Activated naive CD8-positive, alpha-beta T cell treated with anti-CD3 and anti-CD28 coated beads for 36 hours (primary cell): ENCODE measurements around the gene CTSG. TPM values are rescaled to one million over a fixed set of nuclear protein-coding genes. Genes with fewer than 3 reads are reported as not detected.
"Not testable (repeated sequence)": the region's sequence is repeated elsewhere in the genome, so short reads cannot be mapped to it uniquely, and the experiment has no call there.

Experiments used
- DNase-seq: peaks from one replicate; pipeline ENCODE4 v3.0.0; 2021
- H3K27ac Mint-ChIP-seq: one replicate; pipeline ENCODE4 v1.8.0; 2022; ENCODE audit warnings: mild to moderate bottlenecking, moderate library complexity, mixed read lengths
- H3K27me3 Mint-ChIP-seq: one replicate; pipeline ENCODE4 v1.8.0; 2022; ENCODE audit warnings: mild to moderate bottlenecking, mixed read lengths
- H3K36me3 Mint-ChIP-seq: one replicate; pipeline ENCODE4 v1.8.0; 2021; ENCODE audit warnings: mild to moderate bottlenecking, mixed read lengths
- H3K4me1 Mint-ChIP-seq: one replicate; pipeline ENCODE4 v1.8.0; 2021; ENCODE audit warnings: mixed read lengths
- H3K4me3 Mint-ChIP-seq: one replicate; pipeline ENCODE4 v1.8.0; 2022; ENCODE audit warnings: mild to moderate bottlenecking, moderate library complexity, mixed read lengths
- H3K9me3 Mint-ChIP-seq: one replicate; pipeline ENCODE4 v1.8.0; 2022; ENCODE audit warnings: mixed read lengths
- total RNA-seq, 2 experiments: library from RNA; stranded (reverse); gene quantifications; one replicate each; pipeline ENCODE4 v1.2.3, GENCODE V29; 2021

The CTSG gene
- total RNA-seq, result not detected

DNA sequence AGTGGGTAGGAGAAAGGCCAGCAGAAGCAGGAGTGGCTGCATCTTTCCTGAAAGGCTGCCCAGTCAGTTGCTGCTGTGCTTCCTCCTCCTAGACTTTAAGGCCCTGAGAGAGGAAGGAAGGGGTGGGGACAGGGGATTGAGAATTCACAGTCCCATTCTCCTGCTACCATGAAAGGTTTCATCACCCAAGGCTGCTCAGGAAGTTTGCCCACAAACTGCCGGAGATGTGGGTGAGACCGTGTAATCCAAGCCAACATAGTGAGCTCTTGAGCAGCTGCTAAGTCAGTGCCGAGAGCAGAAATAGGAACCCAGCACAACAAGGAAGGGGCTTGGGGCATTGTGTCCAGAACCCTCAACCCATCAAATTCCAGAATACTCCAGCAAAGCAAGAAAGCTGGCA lies at the start of gene CTSG:
Gene CTSG (minus strand): TSS at position 69 of the 400 bp plus-strand sequence. CDS start 27 bp downstream, at position 42.
- Mint-ChIP-seq H3K36me3 (no peaks in the 10 kb centered on the region), H3K4me1 (no peaks in the 10 kb centered on the region)

DNA sequence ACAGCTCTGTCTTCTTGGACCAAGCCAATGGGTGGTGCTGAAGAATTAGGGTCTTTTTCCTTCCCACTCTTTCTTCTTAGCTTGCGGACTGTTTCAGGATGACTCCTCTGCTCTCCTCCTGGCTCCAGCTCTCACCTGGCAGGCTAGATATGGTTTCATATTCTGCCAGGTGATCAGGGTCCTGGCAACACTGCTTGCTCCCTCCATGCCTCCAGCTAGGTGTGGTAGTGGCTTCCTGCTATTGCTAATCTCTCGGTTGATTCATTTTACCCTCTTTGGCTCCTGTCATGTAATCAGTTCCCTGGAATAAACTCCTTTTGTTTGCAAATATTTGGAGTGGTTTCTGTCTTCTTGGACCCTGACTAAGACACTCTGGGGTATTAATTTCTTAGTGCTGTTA lies 37.7 kb upstream of the CTSG start:
- Mint-ChIP-seq H3K36me3 (peaks cover 4% of the 10 kb centered on the region), H3K4me1 (peaks cover 51% of the 10 kb centered on the region), H3K4me3 (no peak overlapping the region), H3K27ac (no peak overlapping the region), H3K27me3 (no peaks in the 10 kb centered on the region), H3K9me3 (peaks cover 17% of the 10 kb centered on the region)
- no peak for DNase-seq

More for the DNA sequence above, at the start of gene CTSG:
- no peaks in the 10 kb centered on the region for H3K27me3 Mint-ChIP-seq
- DNase-seq, result no peak
- no peak within 1 kb of the TSS for H3K27ac Mint-ChIP-seq
- no peak within 1 kb of the TSS for H3K4me3 Mint-ChIP-seq
- H3K9me3 Mint-ChIP-seq, result no peaks in the 10 kb centered on the region

GRCh38 chr14:24613241-24613640 lies 37.2 kb upstream of the CTSG start:
- Mint-ChIP-seq H3K4me3 (no peak overlapping the region), H3K36me3 (peaks cover 8% of the 10 kb centered on the region), H3K9me3 (peaks cover 15% of the 10 kb centered on the region), H3K4me1 (peaks cover 56% of the 10 kb centered on the region), H3K27ac (no peak overlapping the region), H3K27me3 (no peaks in the 10 kb centered on the region)
- no peak for DNase-seq

DNA sequence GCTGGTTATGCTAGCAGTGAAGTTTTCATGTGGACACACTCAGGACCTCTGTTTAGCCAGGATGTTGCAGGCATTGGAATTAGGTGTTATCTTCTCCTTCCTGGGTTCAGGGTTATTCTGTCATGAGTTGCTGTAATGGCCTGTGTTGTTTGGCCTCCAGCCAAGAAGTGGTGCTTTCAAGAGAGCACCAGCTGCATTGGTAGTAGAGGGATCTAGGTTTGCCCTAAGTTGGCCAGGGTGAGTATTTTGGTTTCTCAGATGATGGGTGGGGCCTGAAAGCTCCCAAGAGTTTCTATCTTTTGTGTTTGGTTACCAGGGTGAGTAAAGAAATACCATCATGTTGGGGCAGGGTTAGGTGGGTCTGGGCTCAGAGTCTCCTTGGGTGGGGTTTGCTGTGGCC lies 36.1 kb upstream of the CTSG start:
- H3K9me3 Mint-ChIP-seq, result peaks cover 11% of the 10 kb centered on the region
- H3K4me1 Mint-ChIP-seq, result peaks cover 63% of the 10 kb centered on the region
- H3K36me3 Mint-ChIP-seq, result peaks cover 14% of the 10 kb centered on the region
- H3K27ac Mint-ChIP-seq, result peak overlapping the region; percentile 56
- no peak for DNase-seq
- H3K4me3 Mint-ChIP-seq, result no peak overlapping the region
- no peaks in the 10 kb centered on the region for H3K27me3 Mint-ChIP-seq

DNA sequence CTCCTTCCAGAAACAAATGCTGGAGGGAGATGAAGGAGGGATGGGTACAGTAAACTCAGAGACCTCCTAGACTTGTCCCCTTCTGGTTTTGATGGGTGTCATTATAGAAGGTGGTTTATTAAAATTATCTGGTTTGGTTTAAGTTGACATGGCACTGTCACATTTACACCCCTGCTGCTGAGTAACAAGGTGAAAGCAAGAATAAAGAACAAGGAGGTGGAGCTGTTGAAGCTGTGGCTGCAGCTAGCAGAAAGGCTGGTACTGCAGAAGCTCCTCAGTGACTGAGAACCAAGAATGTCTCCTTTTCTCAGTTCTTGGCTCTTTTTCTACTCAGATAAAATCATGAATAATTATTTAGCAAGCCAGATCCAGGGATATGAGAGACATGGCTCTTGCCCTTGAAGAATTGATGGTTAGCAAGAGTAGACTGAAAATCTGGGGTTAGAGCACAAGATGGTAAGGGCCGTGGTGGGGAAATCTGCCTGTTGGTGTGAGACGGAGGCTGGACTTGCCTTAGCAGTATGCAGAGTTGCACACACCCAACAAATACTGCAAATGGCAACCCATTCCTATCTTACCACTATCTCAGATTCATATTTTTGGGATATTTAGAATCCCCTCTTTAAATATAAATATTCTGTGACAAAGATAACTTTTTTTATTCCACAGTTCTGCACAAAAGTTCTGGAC lies 33.8 kb upstream of the CTSG start, which contains the start of gene GZMH:
Gene GZMH (minus strand): TSS at position 31 of the 690 bp plus-strand sequence. CDS start 72 bp downstream, outside the sequence.
- H3K27me3 Mint-ChIP-seq, result no peaks in the 10 kb centered on the region
- peaks cover 77% of the 10 kb centered on the region for H3K4me1 Mint-ChIP-seq
- peak; percentile 32 for DNase-seq

DNA sequence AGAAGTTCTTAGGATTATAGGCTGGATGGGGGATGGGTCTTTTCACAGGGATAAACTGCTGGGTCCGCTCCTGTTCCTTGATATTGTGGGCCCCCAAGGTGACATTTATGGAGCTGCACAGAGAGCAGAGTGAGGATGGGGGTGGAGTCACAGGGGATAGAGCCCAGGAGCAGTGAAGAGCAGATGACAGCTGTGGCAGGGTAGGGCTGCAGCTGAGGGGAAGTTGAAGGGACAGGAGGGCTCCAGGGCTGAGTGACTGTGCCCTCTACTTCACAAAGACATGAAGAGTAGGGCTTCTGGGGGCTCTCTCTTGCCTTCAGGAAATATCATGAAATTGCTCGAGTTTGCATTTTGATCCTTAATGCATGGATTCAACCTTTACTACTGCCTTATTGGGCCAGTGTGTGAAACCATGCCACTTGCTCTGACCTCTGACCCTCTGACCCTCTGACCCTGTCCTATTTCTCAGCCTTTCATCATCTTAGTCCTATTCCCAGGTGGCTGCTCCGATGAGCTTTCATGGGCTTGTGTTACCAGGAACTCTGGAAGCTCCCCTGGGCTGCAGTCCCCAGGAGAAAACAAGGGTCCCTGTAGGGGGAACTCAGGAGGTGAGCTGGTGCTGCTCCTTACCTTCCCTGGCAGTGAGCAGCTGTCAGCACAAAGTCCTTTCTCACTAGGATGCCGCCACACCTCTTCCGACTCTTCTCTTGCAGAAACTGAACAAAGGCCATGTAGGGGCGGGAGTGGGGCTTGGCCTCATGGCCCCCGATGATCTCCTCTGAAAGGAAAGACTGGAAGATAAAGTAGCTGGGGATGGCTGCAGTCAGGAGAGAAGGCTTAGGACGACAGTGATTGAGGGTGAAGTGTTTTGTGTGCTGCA lies 31.8 kb upstream of the CTSG start:
- Mint-ChIP-seq H3K4me1 (peaks cover 66% of the 10 kb centered on the region), H3K27ac (peak overlapping the region; percentile 88), H3K27me3 (no peaks in the 10 kb centered on the region), H3K36me3 (peaks cover 28% of the 10 kb centered on the region), H3K4me3 (peak overlapping the region; percentile 75), H3K9me3 (peaks cover 11% of the 10 kb centered on the region)
- DNase-seq, result no peak

More for the DNA sequence above, 33.8 kb upstream of the CTSG start, which contains the start of gene GZMH:
- Mint-ChIP-seq H3K4me3 (peak within 1 kb of the TSS; percentile 75), H3K27ac (peak within 1 kb of the TSS; percentile 82), H3K36me3 (peaks cover 28% of the 10 kb centered on the region), H3K9me3 (peaks cover 11% of the 10 kb centered on the region)

- no peak for DNase-seq
- H3K4me3 Mint-ChIP-seq, result peak overlapping the region; percentile 66
- peaks cover 58% of the 10 kb centered on the region for H3K4me1 Mint-ChIP-seq
- H3K9me3 Mint-ChIP-seq, result peaks cover 8% of the 10 kb centered on the region
- H3K27ac Mint-ChIP-seq, result peak overlapping the region; percentile 88
- H3K36me3 Mint-ChIP-seq, result peaks cover 28% of the 10 kb centered on the region
- peaks cover under 1% of the 10 kb centered on the region for H3K27me3 Mint-ChIP-seq
Measured at GRCh38 chr14:24607081-24607480, 31.0 kb upstream of the CTSG start.

DNA sequence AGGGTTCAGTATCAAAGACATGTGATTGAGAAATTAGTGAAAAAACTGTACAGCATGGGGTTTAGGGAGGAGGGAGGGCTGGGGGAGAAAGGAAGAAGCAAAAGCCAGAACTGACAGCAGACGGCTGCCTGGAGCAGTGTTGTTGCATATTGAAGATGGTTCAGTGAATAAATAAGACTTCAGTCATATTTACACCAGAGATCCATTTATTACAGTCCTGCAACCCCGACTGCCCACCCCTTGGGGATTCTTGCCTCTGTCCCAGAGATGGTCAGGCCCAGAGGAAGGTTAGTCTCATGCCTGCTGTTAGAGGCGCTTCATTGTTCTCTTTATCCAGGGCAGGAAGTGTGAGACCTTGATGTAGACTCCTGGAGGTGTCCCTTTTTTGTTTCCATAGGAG lies 30.2 kb upstream of the CTSG start:
- Mint-ChIP-seq H3K4me3 (peak overlapping the region; percentile 77), H3K4me1 (peaks cover 53% of the 10 kb centered on the region), H3K9me3 (peaks cover 4% of the 10 kb centered on the region), H3K36me3 (peaks cover 28% of the 10 kb centered on the region), H3K27ac (peak overlapping the region; percentile 88), H3K27me3 (peaks cover 5% of the 10 kb centered on the region)
- DNase-seq, result no peak

GRCh38 chr14:24605435-24606190 lies 29.6 kb upstream of the CTSG start:
- Mint-ChIP-seq H3K36me3 (peaks cover 28% of the 10 kb centered on the region), H3K27me3 (peaks cover 5% of the 10 kb centered on the region), H3K4me3 (peak overlapping the region; percentile 77), H3K4me1 (peaks cover 51% of the 10 kb centered on the region), H3K27ac (peak overlapping the region; percentile 88), H3K9me3 (peaks cover 2% of the 10 kb centered on the region)
- DNase-seq, result peak; percentile 73

DNA sequence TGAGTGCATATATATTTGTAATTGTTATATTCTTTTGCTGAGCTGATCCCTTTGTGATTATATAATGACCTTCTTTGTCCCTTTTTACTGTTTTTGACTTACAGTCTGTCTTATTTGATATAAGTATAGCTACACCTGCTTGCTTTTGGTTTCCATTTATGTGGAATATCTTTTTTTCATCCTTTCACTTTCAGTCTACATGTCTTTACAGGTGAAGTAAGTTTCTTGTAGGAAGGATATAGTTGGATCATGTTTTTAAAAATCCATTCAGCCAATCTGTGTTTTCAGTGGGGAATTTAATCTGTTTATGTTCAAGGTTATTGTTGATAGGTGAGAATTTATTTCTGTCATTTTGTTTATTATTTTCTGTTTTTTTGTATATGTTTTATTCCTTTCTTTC lies 21.4 kb upstream of the CTSG start:
- no peak for DNase-seq
- Mint-ChIP-seq H3K4me1 (peaks cover 6% of the 10 kb centered on the region), H3K9me3 (peaks cover 36% of the 10 kb centered on the region), H3K27ac (no peak overlapping the region), H3K4me3 (no peak overlapping the region), H3K27me3 (peaks cover 15% of the 10 kb centered on the region), H3K36me3 (peaks cover 18% of the 10 kb centered on the region)

DNA sequence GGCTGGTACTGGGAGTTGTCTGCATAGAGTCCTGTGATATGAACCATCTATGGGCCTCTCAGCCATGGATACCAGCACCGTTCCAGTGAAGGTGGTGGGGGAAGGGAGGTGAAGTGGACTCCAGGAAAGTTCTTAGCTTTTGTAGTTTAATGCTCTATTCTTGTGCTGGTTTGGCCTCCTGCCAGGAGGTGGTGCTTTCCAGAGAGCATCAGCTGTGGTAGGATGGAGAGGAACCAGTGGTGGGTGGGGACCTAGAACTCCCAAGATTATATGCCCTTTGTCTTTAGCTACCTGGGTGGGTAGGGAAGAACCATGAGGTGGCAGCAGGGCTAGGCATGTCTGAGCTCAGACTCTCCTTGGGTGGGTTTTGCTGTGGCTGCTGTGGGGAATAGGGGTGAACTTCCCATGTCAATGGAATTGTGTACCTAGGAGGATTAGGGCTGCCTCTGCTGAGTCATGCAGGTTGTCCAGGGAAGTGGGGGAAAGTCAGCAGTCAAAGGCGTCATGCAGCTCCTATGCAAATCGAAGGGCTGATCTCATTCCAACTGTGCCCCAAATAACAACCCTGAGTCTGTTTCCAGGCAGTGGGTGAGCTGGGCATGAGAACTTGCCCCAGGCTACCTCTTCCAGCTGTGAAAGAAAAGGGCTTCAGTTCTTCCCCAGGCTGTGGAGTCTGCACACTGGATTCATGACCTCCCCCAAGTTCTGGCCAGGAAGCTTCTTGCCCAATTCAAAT lies 19.2 kb upstream of the CTSG start:
- Mint-ChIP-seq H3K36me3 (peaks cover 16% of the 10 kb centered on the region), H3K27me3 (peaks cover 12% of the 10 kb centered on the region), H3K27ac (no peak overlapping the region), H3K9me3 (peaks cover 38% of the 10 kb centered on the region), H3K4me1 (peaks cover 6% of the 10 kb centered on the region), H3K4me3 (no peak overlapping the region)
- DNase-seq, result no peak

GRCh38 chr14:24591004-24591403 lies 15.0 kb upstream of the CTSG start:
- not testable (repeated sequence) for H3K4me1 Mint-ChIP-seq, H3K36me3 Mint-ChIP-seq, H3K27ac Mint-ChIP-seq, DNase-seq, H3K4me3 Mint-ChIP-seq
- Mint-ChIP-seq H3K27me3 (peaks cover 11% of the 10 kb centered on the region), H3K9me3 (peaks cover 25% of the 10 kb centered on the region)

DNA sequence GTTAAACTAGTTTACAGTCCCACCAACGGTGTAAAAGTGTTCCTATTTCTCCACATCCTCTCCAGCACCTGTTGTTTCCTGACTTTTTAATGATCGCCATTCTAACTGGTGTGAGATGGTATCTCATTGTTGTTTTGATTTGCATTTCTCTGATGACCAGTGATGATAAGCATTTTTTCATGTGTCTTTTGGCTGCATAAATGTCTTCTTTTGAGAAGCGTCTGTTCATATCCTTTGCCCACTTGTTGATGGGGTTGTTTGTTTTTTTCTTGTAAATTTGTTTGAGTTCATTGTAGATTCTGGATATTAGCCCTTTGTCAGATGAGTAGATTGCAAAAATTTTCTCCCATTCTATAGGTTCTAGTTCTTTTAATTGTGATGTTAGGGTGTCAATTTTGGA lies 8.4 kb upstream of the CTSG start:
- H3K27ac Mint-ChIP-seq, DNase-seq, H3K27me3 Mint-ChIP-seq, H3K36me3 Mint-ChIP-seq, H3K4me3 Mint-ChIP-seq, H3K4me1 Mint-ChIP-seq: not testable (repeated sequence)
- peaks cover 18% of the 10 kb centered on the region for H3K9me3 Mint-ChIP-seq

- Mint-ChIP-seq H3K4me1 (no peaks in the 10 kb centered on the region), H3K36me3 (no peaks in the 10 kb centered on the region), H3K4me3 (no peak overlapping the region), H3K9me3 (no peaks in the 10 kb centered on the region), H3K27ac (no peak overlapping the region), H3K27me3 (no peaks in the 10 kb centered on the region)
- DNase-seq, result no peak
Measured at GRCh38 chr14:24578558-24578957, 2.5 kb upstream of the CTSG start.
